Ammon's horn (tissue), 1 donor: ENCODE measurements around the gene YWHAH.
"Not testable (repeated sequence)": the region's sequence is repeated elsewhere in the genome, so short reads cannot be mapped to it uniquely, and the experiment has no call there.

Experiments used
- DNase-seq: peaks from one replicate; pipeline ENCODE4 v3.0.0-alpha.2; 2016; ENCODE audit warnings: low spot score

YWHAH gene

GRCh38 chr22:31981976-31982375, 37.6 kb downstream of the YWHAH start:
- DNase-seq, result not testable (repeated sequence)

GRCh38 chr22:31983911-31984656, 39.7 kb downstream of the YWHAH start:
- DNase-seq, result no peak

- DNase-seq, result no peak
These were observed 42.9 kb downstream of the YWHAH start for GRCh38 chr22:31987218-31987617.

- no peak for DNase-seq
These were observed 46.9 kb downstream of the YWHAH start for GRCh38 chr22:31991102-31991839.

- DNase-seq, result no peak
These were observed 50.7 kb downstream of the YWHAH start for GRCh38 chr22:31995046-31995445.

GRCh38 chr22:31995807-31996206, 51.5 kb downstream of the YWHAH start:
- DNase-seq, result no peak

- DNase-seq, result no peak
These were observed 54.5 kb downstream of the YWHAH start for GRCh38 chr22:31998784-31999385.

- DNase-seq, result no peak
These were observed 55.8 kb downstream of the YWHAH start for GRCh38 chr22:32000181-32000580.

GRCh38 chr22:32005453-32005852, 61.1 kb downstream of the YWHAH start:
- no peak for DNase-seq
